Islet precursor cell (in vitro differentiated cells): ENCODE measurements around the gene PGP.
"Not testable (repeated sequence)": the region's sequence is repeated elsewhere in the genome, so short reads cannot be mapped to it uniquely, and the experiment has no call there.

Source experiments
- DNase-seq: peaks from one replicate; pipeline ENCODE4 v3.0.0-alpha.2; 2018

The PGP gene

GRCh38 chr16:2213817-2214718, 572 bp downstream of the PGP start:
- no peak for DNase-seq

GRCh38 chr16:2212362-2213324, 2.0 kb downstream of the PGP start:
- DNase-seq: peak; percentile 74

- DNase-seq: no peak
These were observed 2.7 kb downstream of the PGP start for GRCh38 chr16:2211923-2212347.

- no peak for DNase-seq
These were observed 4.0 kb downstream of the PGP start, which contains the start of gene BRICD5 for GRCh38 chr16:2210386-2211365. Gene BRICD5, minus strand, starts transcription at chr16:2210863. Its CDS starts 30 bp downstream, at chr16:2210833.

- DNase-seq: no peak
These were observed 4.7 kb downstream of the PGP start for GRCh38 chr16:2210009-2210332.

GRCh38 chr16:2209258-2210008, 5.2 kb downstream of the PGP start:
- DNase-seq: no peak

- no peak for DNase-seq
These were observed 5.9 kb downstream of the PGP start for GRCh38 chr16:2208772-2209171.

GRCh38 chr16:2208308-2208707, 6.3 kb downstream of the PGP start:
- no peak for DNase-seq

- no peak for DNase-seq
These were observed 6.8 kb downstream of the PGP start for GRCh38 chr16:2207872-2208271.

- DNase-seq: no peak
These were observed 7.7 kb downstream of the PGP start for GRCh38 chr16:2206780-2207433.

- no peak for DNase-seq
These were observed 8.2 kb downstream of the PGP start for GRCh38 chr16:2206420-2206779.

- no peak for DNase-seq
These were observed 8.7 kb downstream of the PGP start for GRCh38 chr16:2205967-2206313.

- peak; percentile 84 for DNase-seq
These were observed 9.3 kb downstream of the PGP start, which contains the start of gene MLST8 for GRCh38 chr16:2205104-2205966. Gene MLST8, plus strand, starts transcription at chr16:2205454. Its CDS starts 632 bp downstream, at chr16:2206086.

GRCh38 chr16:2204416-2205103, 10.1 kb downstream of the PGP start:
- no peak for DNase-seq

GRCh38 chr16:2203119-2203688, 11.4 kb downstream of the PGP start:
- not testable (repeated sequence) for DNase-seq

- no peak for DNase-seq
These were observed 14.3 kb downstream of the PGP start for GRCh38 chr16:2200313-2200712.

GRCh38 chr16:2199621-2200139, 15.0 kb downstream of the PGP start:
- no peak for DNase-seq

- DNase-seq: no peak
These were observed 15.5 kb downstream of the PGP start for GRCh38 chr16:2199095-2199494.

GRCh38 chr16:2198283-2198682, 16.4 kb downstream of the PGP start:
- DNase-seq: no peak
